ENCODE data around the gene E2F3. TPM values are rescaled to one million over a fixed set of nuclear protein-coding genes. Genes with fewer than 3 reads are reported as not detected.

The E2F3 gene
- total RNA-seq, 1 experiment from 2014 or later, result 18.7 TPM

- POLR2A ChIA-PET, result interaction anchor here (0.6 kb wide), 1 partner anchor 15 kb away, joined by 3 read pairs; no protein-coding TSS in a partner anchor
- H3K27ac Mint-ChIP-seq (ENCODE audit: low read depth, unreplicated experiment), result no peak overlapping the region
- CTCF ChIA-PET, result interaction anchor here (0.5 kb wide), 2 partner anchors 592 to 912 kb away, joined by 3 to 4 read pairs; no protein-coding TSS in a partner anchor
These were observed 56.6 kb downstream of the E2F3 start for GRCh38 chr6:20458027-20458894.

DNA sequence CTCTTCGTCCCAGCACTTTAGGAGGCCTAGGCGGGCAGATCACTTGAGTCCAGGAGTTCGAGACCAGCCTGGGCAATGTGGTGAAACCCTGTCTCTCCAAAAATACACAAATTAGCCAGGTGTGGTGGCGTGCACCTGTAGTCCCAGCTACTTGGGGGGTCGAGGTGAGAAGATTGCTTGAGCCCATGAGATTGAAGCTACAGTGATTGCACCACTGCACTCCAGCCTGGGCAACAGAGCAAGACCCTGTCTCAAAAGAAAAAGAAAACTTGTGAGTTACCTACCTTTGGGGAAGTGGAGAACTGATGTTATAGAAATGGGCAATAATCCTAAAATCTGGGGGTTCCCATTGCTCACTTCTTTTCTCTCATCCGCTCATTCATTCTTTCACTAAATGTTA lies 58.0 kb downstream of the E2F3 start:
- ChIA-PET CTCF (interaction anchor here (0.6 kb wide), 1 partner anchor 55 kb away, joined by 3 read pairs; no protein-coding TSS in a partner anchor), POLR2A (no interaction called here)
- no peak for TF ChIP-seq CTCF (IDR thresholded peaks at IDR 0.05; ENCODE audit: unreplicated experiment)
- intact Hi-C loops (cut with micrococcal nuclease), result no loop called here
- no peak overlapping the region for H3K27ac Mint-ChIP-seq (ENCODE audit: low read depth, unreplicated experiment)
- H3K9me3 Mint-ChIP-seq (ENCODE audit: unreplicated experiment), result no peaks in the 10 kb centered on the region
- no peak overlapping the region for H3K4me3 Mint-ChIP-seq (ENCODE audit: unreplicated experiment)
- BruUV-seq (replicated peaks), result no TSS peak
- peaks cover 25% of the 10 kb centered on the region for H3K36me3 Mint-ChIP-seq (ENCODE audit: insufficient read depth, unreplicated experiment)
- no peaks in the 10 kb centered on the region for H3K27me3 Mint-ChIP-seq (ENCODE audit: insufficient read depth, unreplicated experiment)
- no peak for DNase-seq (ENCODE audit: unreplicated experiment)
- H3K4me1 Mint-ChIP-seq (ENCODE audit: insufficient read depth, unreplicated experiment), result peaks cover 9% of the 10 kb centered on the region

More at GRCh38 chr6:20458027-20458894, 56.6 kb downstream of the E2F3 start:
- TF ChIP-seq CTCF (IDR thresholded peaks at IDR 0.05; ENCODE audit: unreplicated experiment), result no peak
- Mint-ChIP-seq H3K36me3 (ENCODE audit: insufficient read depth, unreplicated experiment) (peaks cover 25% of the 10 kb centered on the region), H3K4me3 (ENCODE audit: unreplicated experiment) (no peak overlapping the region), H3K4me1 (ENCODE audit: insufficient read depth, unreplicated experiment) (peaks cover 6% of the 10 kb centered on the region), H3K27me3 (ENCODE audit: insufficient read depth, unreplicated experiment) (no peaks in the 10 kb centered on the region), H3K9me3 (ENCODE audit: unreplicated experiment) (no peaks in the 10 kb centered on the region)
- intact Hi-C loops (cut with micrococcal nuclease), result no loop called here
- no TSS peak for BruUV-seq (replicated peaks)
- DNase-seq (ENCODE audit: unreplicated experiment), result no peak

DNA sequence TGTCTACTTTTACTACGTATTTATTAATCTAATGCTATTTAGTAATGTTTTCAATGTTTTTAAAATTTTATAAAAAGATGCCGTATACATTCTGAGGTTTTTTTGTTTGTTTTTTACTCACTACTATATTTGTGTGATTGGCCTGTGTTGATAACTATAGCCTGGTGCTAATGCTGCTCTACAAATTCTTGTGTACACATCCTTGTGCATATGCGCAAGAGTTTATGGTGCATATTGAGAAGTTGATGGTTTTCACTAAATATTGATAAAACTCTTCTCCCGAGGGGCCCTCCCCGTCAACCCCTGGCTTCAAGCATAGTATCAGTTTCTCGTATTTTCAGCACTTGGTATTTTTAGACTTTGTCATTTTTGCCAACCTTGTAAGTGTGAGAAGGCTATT lies 59.9 kb downstream of the E2F3 start:
- ChIA-PET POLR2A (no interaction called here), CTCF (no interaction called here)
- H3K27ac Mint-ChIP-seq (ENCODE audit: low read depth, unreplicated experiment), result no peak overlapping the region
- peaks cover 27% of the 10 kb centered on the region for H3K36me3 Mint-ChIP-seq (ENCODE audit: insufficient read depth, unreplicated experiment)
- no peaks in the 10 kb centered on the region for H3K27me3 Mint-ChIP-seq (ENCODE audit: insufficient read depth, unreplicated experiment)
- intact Hi-C loops (cut with micrococcal nuclease), result no loop called here
- TF ChIP-seq CTCF (IDR thresholded peaks at IDR 0.05; ENCODE audit: unreplicated experiment), result no peak
- H3K4me3 Mint-ChIP-seq (ENCODE audit: unreplicated experiment), result no peak overlapping the region
- DNase-seq (ENCODE audit: unreplicated experiment), result no peak
- H3K4me1 Mint-ChIP-seq (ENCODE audit: insufficient read depth, unreplicated experiment), result peaks cover 7% of the 10 kb centered on the region
- no TSS peak for BruUV-seq (replicated peaks)
- H3K9me3 Mint-ChIP-seq (ENCODE audit: unreplicated experiment), result no peaks in the 10 kb centered on the region

DNA sequence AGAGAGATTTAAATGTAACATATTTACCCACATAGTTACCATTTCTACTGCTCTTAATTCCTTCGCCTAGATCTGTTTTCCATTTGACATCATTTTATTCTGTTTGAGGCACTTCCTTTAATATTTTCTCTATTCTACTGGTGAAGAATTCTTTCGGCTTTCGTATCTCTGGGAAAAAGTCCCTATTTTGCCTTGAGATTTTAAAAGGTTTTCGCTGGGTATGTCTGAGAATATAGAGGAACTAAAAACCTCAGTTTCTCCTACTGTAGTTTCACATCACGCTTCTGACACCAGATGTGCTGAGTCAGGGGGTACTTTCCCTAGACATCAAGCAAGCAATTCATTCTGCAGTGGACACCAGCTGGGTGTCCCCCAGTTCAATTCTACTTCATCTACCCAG lies 61.7 kb downstream of the E2F3 start:
- POLR2A ChIA-PET, result no interaction called here
- DNase-seq (ENCODE audit: unreplicated experiment), result no peak
- H3K36me3 Mint-ChIP-seq (ENCODE audit: insufficient read depth, unreplicated experiment), result peaks cover 28% of the 10 kb centered on the region
- no peak overlapping the region for H3K27ac Mint-ChIP-seq (ENCODE audit: low read depth, unreplicated experiment)
- no peak overlapping the region for H3K4me3 Mint-ChIP-seq (ENCODE audit: unreplicated experiment)
- intact Hi-C loops (cut with micrococcal nuclease), result no loop called here
- CTCF ChIA-PET, result no interaction called here
- BruUV-seq (replicated peaks), result no TSS peak
- no peak for TF ChIP-seq CTCF (IDR thresholded peaks at IDR 0.05; ENCODE audit: unreplicated experiment)
- no peaks in the 10 kb centered on the region for H3K9me3 Mint-ChIP-seq (ENCODE audit: unreplicated experiment)
- H3K4me1 Mint-ChIP-seq (ENCODE audit: insufficient read depth, unreplicated experiment), result peaks cover 7% of the 10 kb centered on the region
- H3K27me3 Mint-ChIP-seq (ENCODE audit: insufficient read depth, unreplicated experiment), result no peaks in the 10 kb centered on the region

All from MCF 10A (cell line).